Ascending aorta (tissue), 2 donors: ENCODE data around the gene YIF1B. TPM values are rescaled to one million over a fixed set of nuclear protein-coding genes. Genes with fewer than 3 reads are reported as not detected.

Source experiments
- DNase-seq, 2 donors: peaks; one replicate each; pipeline ENCODE4 v3.0.0-alpha.2; 2019; ENCODE audit warnings: low spot score in 2 of 2
- H3K27ac ChIP-seq, 2 donors: fragments of 200-600 bp; sonication (generic); one replicate each; pipeline ENCODE4 v1.5.1; 2016 to 2017; ENCODE audit warnings: mild to moderate bottlenecking in 1 of 2
- H3K27me3 ChIP-seq: fragments of 200-600 bp; sonication (generic); one replicate; pipeline ENCODE4 v1.5.1; 2017
- H3K36me3 ChIP-seq, 2 donors: fragments of 200-600 bp; sonication (generic); one replicate each; pipeline ENCODE4 v1.5.1; 2016
- H3K4me1 ChIP-seq, 2 donors: fragments of 200-600 bp; sonication (generic); one replicate each; pipeline ENCODE4 v1.5.1; 2016 to 2017; ENCODE audit warnings: mild to moderate bottlenecking in 1 of 2
- H3K4me3 ChIP-seq, 2 donors: fragments of 200-600 bp; sonication (generic); one replicate each; pipeline ENCODE4 v1.5.1; 2016 to 2017; ENCODE audit warnings: mild to moderate bottlenecking in 1 of 2
- H3K9me3 ChIP-seq, 2 donors: fragments of 200-600 bp; sonication (generic); one replicate each; pipeline ENCODE4 v1.5.1; 2016
- intact Hi-C: fragments of 100-400 bp; cut with DNase I; formaldehyde crosslinking; loops from one replicate; pipeline ENCODE4 v1.15.1; 2023
- total RNA-seq: library from RNA; depleted of rRNA; stranded (reverse); fragments of >200 nt; gene quantifications from one replicate; pipeline ENCODE4 v1.1.0, GENCODE V29; 2016
- TF ChIP-seq, protein P1 (sequence below), 3 experiments: fragments of 200-600 bp in 2 of 3; fragments of 450-650 bp in 1 of 3; sonication (generic) in 2 of 3; IDR thresholded peaks; one replicate each; pipeline ENCODE4 v1.5.1; 2016 to 2019; ENCODE audit warnings: antibody characterized with exemption in 3 of 3, mild to moderate bottlenecking in 1 of 3, moderate library complexity in 1 of 3

YIF1B gene
- total RNA-seq, 1 donor from 2014 or later, result 24.7 TPM

DNA sequence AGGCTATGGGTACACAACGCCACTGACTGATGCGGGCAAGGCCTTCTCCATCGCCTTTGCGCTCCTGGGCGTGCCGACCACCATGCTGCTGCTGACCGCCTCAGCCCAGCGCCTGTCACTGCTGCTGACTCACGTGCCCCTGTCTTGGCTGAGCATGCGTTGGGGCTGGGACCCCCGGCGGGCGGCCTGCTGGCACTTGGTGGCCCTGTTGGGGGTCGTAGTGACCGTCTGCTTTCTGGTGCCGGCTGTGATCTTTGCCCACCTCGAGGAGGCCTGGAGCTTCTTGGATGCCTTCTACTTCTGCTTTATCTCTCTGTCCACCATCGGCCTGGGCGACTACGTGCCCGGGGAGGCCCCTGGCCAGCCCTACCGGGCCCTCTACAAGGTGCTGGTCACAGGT lies 10.8 kb upstream of the YIF1B start:
- H3K27me3 ChIP-seq, result no peaks in the 10 kb centered on the region
- H3K27ac ChIP-seq, result no peak overlapping the region
- TF ChIP-seq, protein P1, sequence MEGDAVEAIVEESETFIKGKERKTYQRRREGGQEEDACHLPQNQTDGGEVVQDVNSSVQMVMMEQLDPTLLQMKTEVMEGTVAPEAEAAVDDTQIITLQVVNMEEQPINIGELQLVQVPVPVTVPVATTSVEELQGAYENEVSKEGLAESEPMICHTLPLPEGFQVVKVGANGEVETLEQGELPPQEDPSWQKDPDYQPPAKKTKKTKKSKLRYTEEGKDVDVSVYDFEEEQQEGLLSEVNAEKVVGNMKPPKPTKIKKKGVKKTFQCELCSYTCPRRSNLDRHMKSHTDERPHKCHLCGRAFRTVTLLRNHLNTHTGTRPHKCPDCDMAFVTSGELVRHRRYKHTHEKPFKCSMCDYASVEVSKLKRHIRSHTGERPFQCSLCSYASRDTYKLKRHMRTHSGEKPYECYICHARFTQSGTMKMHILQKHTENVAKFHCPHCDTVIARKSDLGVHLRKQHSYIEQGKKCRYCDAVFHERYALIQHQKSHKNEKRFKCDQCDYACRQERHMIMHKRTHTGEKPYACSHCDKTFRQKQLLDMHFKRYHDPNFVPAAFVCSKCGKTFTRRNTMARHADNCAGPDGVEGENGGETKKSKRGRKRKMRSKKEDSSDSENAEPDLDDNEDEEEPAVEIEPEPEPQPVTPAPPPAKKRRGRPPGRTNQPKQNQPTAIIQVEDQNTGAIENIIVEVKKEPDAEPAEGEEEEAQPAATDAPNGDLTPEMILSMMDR (IDR thresholded peaks at IDR 0.05), result no peak
- intact Hi-C loops, result no loop called here
- H3K9me3 ChIP-seq, result no peaks in the 10 kb centered on the region
- peaks cover 5 to 11% of the 10 kb centered on the region in 2 donors for H3K4me1 ChIP-seq
- no peak for DNase-seq
- H3K36me3 ChIP-seq, result peaks cover 37 to 67% of the 10 kb centered on the region in 2 donors
- no peak overlapping the region for H3K4me3 ChIP-seq

DNA sequence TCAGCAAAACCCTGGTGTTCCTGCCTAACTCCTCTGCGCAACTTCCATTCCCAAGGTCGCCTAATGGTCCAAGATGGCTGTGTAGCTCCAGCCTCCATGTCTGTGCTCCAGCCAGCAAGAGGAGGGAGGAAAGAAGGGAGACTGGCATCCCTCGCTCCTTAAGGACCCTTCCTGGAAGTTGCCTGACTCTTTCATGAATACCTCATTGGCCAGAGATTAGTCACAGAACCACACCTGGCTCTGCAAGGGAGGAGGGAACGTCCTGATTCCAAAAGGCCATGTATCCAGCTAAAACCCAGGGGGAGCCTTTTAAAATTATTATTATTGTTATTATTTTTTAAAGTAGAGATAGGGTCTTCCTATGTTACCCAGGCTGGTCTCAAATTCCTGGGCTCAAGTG lies 8.7 kb upstream of the YIF1B start:
- Histone ChIP-seq H3K27me3 (no peaks in the 10 kb centered on the region), H3K9me3 (no peaks in the 10 kb centered on the region), H3K4me1 (peaks cover 5 to 12% of the 10 kb centered on the region in 2 donors), H3K27ac (no peak overlapping the region), H3K4me3 (no peak overlapping the region), H3K36me3 (peaks cover 37 to 51% of the 10 kb centered on the region in 2 donors)
- intact Hi-C loops, result no loop called here
- no peak for DNase-seq
- TF ChIP-seq, protein P1 (IDR thresholded peaks at IDR 0.05), result no peak

DNA sequence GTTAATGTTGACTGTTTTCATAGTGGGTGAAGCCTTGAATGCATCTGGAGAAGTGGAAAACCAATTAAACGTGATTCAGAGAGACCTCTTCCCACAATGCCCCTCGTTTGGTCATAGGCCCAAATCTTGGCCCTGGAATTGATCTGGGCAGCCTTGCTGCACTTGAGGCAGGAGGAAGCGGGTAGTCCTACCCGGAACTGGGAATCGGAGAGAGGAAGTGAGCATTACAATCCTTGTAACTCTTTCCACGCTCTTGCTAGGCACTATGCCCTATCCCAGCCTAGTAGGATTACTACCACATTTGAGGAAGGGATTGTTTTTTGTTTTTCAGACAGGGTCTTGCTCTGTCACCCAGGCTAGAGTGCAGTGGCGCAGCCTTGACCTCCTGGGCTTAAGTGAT lies 7.5 kb upstream of the YIF1B start:
- intact Hi-C loops, result no loop called here
- peaks cover 12 to 24% of the 10 kb centered on the region in 2 donors for H3K4me1 ChIP-seq
- TF ChIP-seq, protein P1 (IDR thresholded peaks at IDR 0.05), result no peak
- no peak for DNase-seq
- H3K9me3 ChIP-seq, result no peaks in the 10 kb centered on the region
- H3K27ac ChIP-seq, result peak overlapping the region in 1 of 2 donors; percentile 2
- no peak overlapping the region for H3K4me3 ChIP-seq
- no peaks in the 10 kb centered on the region for H3K27me3 ChIP-seq
- peaks cover 34 to 44% of the 10 kb centered on the region in 2 donors for H3K36me3 ChIP-seq

- peak in 1 of 2 donors; percentile 79 for DNase-seq
- peaks cover 18 to 29% of the 10 kb centered on the region in 2 donors for H3K36me3 ChIP-seq
- H3K4me1 ChIP-seq, result peaks cover 12 to 25% of the 10 kb centered on the region in 2 donors
- peak overlapping the region; percentile 67 to 95 for H3K4me3 ChIP-seq
- H3K27me3 ChIP-seq, result no peaks in the 10 kb centered on the region
- H3K27ac ChIP-seq, result peak overlapping the region; percentile 91 to 98
- no peaks in the 10 kb centered on the region for H3K9me3 ChIP-seq
- intact Hi-C loops, result loop anchor here (2.0 kb wide), 2 partner anchors 53 to 77 kb away; partner anchors contain the start of gene PSMD8
- TF ChIP-seq, protein P1 (IDR thresholded peaks at IDR 0.05), result no peak
Observed at GRCh38 chr19:38321646-38322196, 6.0 kb upstream of the YIF1B start.

GRCh38 chr19:38320969-38321339 lies 5.2 kb upstream of the YIF1B start:
- intact Hi-C loops, result loop anchor here (2.0 kb wide), 2 partner anchors 54 to 76 kb away; partner anchors contain the start of gene PSMD8
- peaks cover 12 to 30% of the 10 kb centered on the region in 2 donors for H3K4me1 ChIP-seq
- peak overlapping the region; percentile 67 to 95 for H3K4me3 ChIP-seq
- H3K36me3 ChIP-seq, result peaks cover 10 to 21% of the 10 kb centered on the region in 2 donors
- no peaks in the 10 kb centered on the region for H3K27me3 ChIP-seq
- no peak for DNase-seq
- TF ChIP-seq, protein P1 (IDR thresholded peaks at IDR 0.05), result no peak
- H3K27ac ChIP-seq, result peak overlapping the region; percentile 91 to 98
- H3K9me3 ChIP-seq, result no peaks in the 10 kb centered on the region
